Measurements from ENCODE around the gene HACD2. TPM values are rescaled to one million over a fixed set of nuclear protein-coding genes. Genes with fewer than 3 reads are reported as not detected.
A peak's percentile ranks its signal among the peaks of the same experiment; 100 is the strongest.
"Not testable (repeated sequence)": the region's sequence is repeated elsewhere in the genome, so short reads cannot be mapped to it uniquely, and the experiment has no call there.

The HACD2 gene
- polyA plus RNA-seq, 1 donor (not counting 4 experiments of a cell fraction or from before 2014, with no cell fraction given) = 124 TPM

GRCh38 chr3:123605789-123606234 lies 21.0 kb upstream of the HACD2 start:
- H3K4me3 ChIP-seq (ENCODE audit: control insufficient read depth in 2 of 3, extremely low read depth in 1 of 3, insufficient read depth in 2 of 3, low read depth in 1 of 3, low read length in 3 of 3) = no peak overlapping the region
- H3K79me2 ChIP-seq (ENCODE audit: control insufficient read depth, insufficient read depth, low read length) = peaks cover 2% of the 10 kb centered on the region
- H3K4me1 ChIP-seq (ENCODE audit: control insufficient read depth, extremely low read depth, insufficient read depth, low read length) = peaks cover 49% of the 10 kb centered on the region
- peak overlapping the region; percentile 27 for H3K4me2 ChIP-seq (ENCODE audit: control insufficient read depth, extremely low read depth, insufficient read depth, low read depth, low read length)
- H4K20me1 ChIP-seq (ENCODE audit: control insufficient read depth, extremely low read depth, insufficient read depth, low read length) = peaks cover 2% of the 10 kb centered on the region
- dilution Hi-C loops (cut with MboI; ENCODE audit: extremely low pct_ligation_motif_present, low sequenced_read_pairs) = no loop called here
- DNase-seq (ENCODE audit: low read depth, low spot score) = no peak
- TF ChIP-seq CTCF (optimal IDR thresholded peaks at IDR 0.05 in 1 of 3, IDR thresholded peaks at IDR 0.05 in 1 of 3, conservative IDR thresholded peaks at IDR 0.05 in 1 of 3; ENCODE audit: extremely low read depth in 1 of 3, insufficient read depth in 2 of 3, low read length in 3 of 3) (no peak), EZH2 (IDR thresholded peaks at IDR 0.05; ENCODE audit: low read length) (no peak)
- H3K9ac ChIP-seq (ENCODE audit: control insufficient read depth, extremely low read depth, insufficient read depth, low read length) = peak overlapping the region; percentile 30
- no peak overlapping the region for H2AFZ ChIP-seq (ENCODE audit: control insufficient read depth, low read length)
- peak overlapping the region; percentile 82 for H3K27ac ChIP-seq (ENCODE audit: control insufficient read depth, insufficient read depth, low read length)
- FAIRE-seq = peak; percentile 92
- H3K27me3 ChIP-seq (ENCODE audit: control insufficient read depth, extremely low read depth, insufficient read depth, low read length) = no peaks in the 10 kb centered on the region
- H3K36me3 ChIP-seq (ENCODE audit: control insufficient read depth in 2 of 2, extremely low read depth in 1 of 2, insufficient read depth in 2 of 2, low read length in 2 of 2) = peaks cover 3 to 4% of the 10 kb centered on the region in 2 experiments
- H3K9me1 ChIP-seq (ENCODE audit: control insufficient read depth, extremely low read depth, insufficient read depth, low read length) = no peaks in the 10 kb centered on the region
- H3K9me3 ChIP-seq (ENCODE audit: control insufficient read depth, low read depth, low read length) = no peaks in the 10 kb centered on the region

GRCh38 chr3:123603153-123603552 lies 18.3 kb upstream of the HACD2 start:
- FAIRE-seq; H3K79me2 ChIP-seq (ENCODE audit: control insufficient read depth, insufficient read depth, low read length); H3K27me3 ChIP-seq (ENCODE audit: control insufficient read depth, extremely low read depth, insufficient read depth, low read length); dilution Hi-C loops (cut with MboI; ENCODE audit: extremely low pct_ligation_motif_present, low sequenced_read_pairs); H3K27ac ChIP-seq (ENCODE audit: control insufficient read depth, insufficient read depth, low read length); H3K9me3 ChIP-seq (ENCODE audit: control insufficient read depth, low read depth, low read length); H3K9me1 ChIP-seq (ENCODE audit: control insufficient read depth, extremely low read depth, insufficient read depth, low read length); H4K20me1 ChIP-seq (ENCODE audit: control insufficient read depth, extremely low read depth, insufficient read depth, low read length); H2AFZ ChIP-seq (ENCODE audit: control insufficient read depth, low read length); H3K4me3 ChIP-seq (ENCODE audit: control insufficient read depth in 2 of 3, extremely low read depth in 1 of 3, insufficient read depth in 2 of 3, low read depth in 1 of 3, low read length in 3 of 3); H3K36me3 ChIP-seq (ENCODE audit: control insufficient read depth in 2 of 2, extremely low read depth in 1 of 2, insufficient read depth in 2 of 2, low read length in 2 of 2); DNase-seq (ENCODE audit: low read depth, low spot score); H3K9ac ChIP-seq (ENCODE audit: control insufficient read depth, extremely low read depth, insufficient read depth, low read length); H3K4me2 ChIP-seq (ENCODE audit: control insufficient read depth, extremely low read depth, insufficient read depth, low read depth, low read length): not testable (repeated sequence)
- H3K4me1 ChIP-seq (ENCODE audit: control insufficient read depth, extremely low read depth, insufficient read depth, low read length) = peaks cover 54% of the 10 kb centered on the region

GRCh38 chr3:123602325-123602724 lies 17.5 kb upstream of the HACD2 start:
- Histone ChIP-seq H3K4me1 (ENCODE audit: control insufficient read depth, extremely low read depth, insufficient read depth, low read length) (peaks cover 56% of the 10 kb centered on the region), H3K9me3 (ENCODE audit: control insufficient read depth, low read depth, low read length) (no peaks in the 10 kb centered on the region), H3K36me3 (ENCODE audit: control insufficient read depth in 2 of 2, extremely low read depth in 1 of 2, insufficient read depth in 2 of 2, low read length in 2 of 2) (peaks cover 1 to 6% of the 10 kb centered on the region in 2 experiments), H2AFZ (ENCODE audit: control insufficient read depth, low read length) (no peak overlapping the region), H4K20me1 (ENCODE audit: control insufficient read depth, extremely low read depth, insufficient read depth, low read length) (no peaks in the 10 kb centered on the region), H3K27ac (ENCODE audit: control insufficient read depth, insufficient read depth, low read length) (peak overlapping the region; percentile 66), H3K9me1 (ENCODE audit: control insufficient read depth, extremely low read depth, insufficient read depth, low read length) (no peaks in the 10 kb centered on the region), H3K4me3 (ENCODE audit: control insufficient read depth in 2 of 3, extremely low read depth in 1 of 3, insufficient read depth in 2 of 3, low read depth in 1 of 3, low read length in 3 of 3) (no peak overlapping the region), H3K79me2 (ENCODE audit: control insufficient read depth, insufficient read depth, low read length) (no peaks in the 10 kb centered on the region), H3K9ac (ENCODE audit: control insufficient read depth, extremely low read depth, insufficient read depth, low read length) (no peak overlapping the region), H3K27me3 (ENCODE audit: control insufficient read depth, extremely low read depth, insufficient read depth, low read length) (no peaks in the 10 kb centered on the region), H3K4me2 (ENCODE audit: control insufficient read depth, extremely low read depth, insufficient read depth, low read depth, low read length) (peak overlapping the region; percentile 46)
- FAIRE-seq (peak; percentile 88), DNase-seq (ENCODE audit: low read depth, low spot score) (no peak)
- TF ChIP-seq CTCF (optimal IDR thresholded peaks at IDR 0.05 in 1 of 3, IDR thresholded peaks at IDR 0.05 in 1 of 3, conservative IDR thresholded peaks at IDR 0.05 in 1 of 3; ENCODE audit: extremely low read depth in 1 of 3, insufficient read depth in 2 of 3, low read length in 3 of 3) = no peak
- no peak for TF ChIP-seq EZH2 (IDR thresholded peaks at IDR 0.05; ENCODE audit: low read length)
- dilution Hi-C loops (cut with MboI; ENCODE audit: extremely low pct_ligation_motif_present, low sequenced_read_pairs) = no loop called here

DNA sequence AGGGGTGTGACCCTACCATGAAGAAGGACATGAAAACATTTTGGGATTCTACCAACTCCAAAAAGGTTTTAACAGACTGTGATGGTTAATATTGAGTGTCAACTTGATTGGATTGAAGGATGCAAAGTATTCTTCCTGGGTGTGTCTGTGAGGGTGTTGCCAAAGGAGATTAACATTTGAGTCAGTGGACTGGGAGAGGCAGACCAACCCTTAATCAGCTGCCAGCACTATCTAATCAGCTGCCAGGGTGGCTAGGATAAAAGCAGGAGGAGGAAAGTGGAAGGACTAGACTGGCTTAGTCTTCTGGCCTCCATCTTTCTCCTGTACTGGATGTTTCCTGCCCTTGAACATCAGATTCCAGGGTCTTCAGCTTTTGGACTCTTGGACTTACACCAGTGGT lies 16.0 kb upstream of the HACD2 start:
- H3K36me3 ChIP-seq (ENCODE audit: control insufficient read depth in 2 of 2, extremely low read depth in 1 of 2, insufficient read depth in 2 of 2, low read length in 2 of 2); H3K9ac ChIP-seq (ENCODE audit: control insufficient read depth, extremely low read depth, insufficient read depth, low read length); DNase-seq (ENCODE audit: low read depth, low spot score); H3K4me3 ChIP-seq (ENCODE audit: control insufficient read depth in 2 of 3, extremely low read depth in 1 of 3, insufficient read depth in 2 of 3, low read depth in 1 of 3, low read length in 3 of 3); H2AFZ ChIP-seq (ENCODE audit: control insufficient read depth, low read length); H3K9me3 ChIP-seq (ENCODE audit: control insufficient read depth, low read depth, low read length); H3K9me1 ChIP-seq (ENCODE audit: control insufficient read depth, extremely low read depth, insufficient read depth, low read length); H4K20me1 ChIP-seq (ENCODE audit: control insufficient read depth, extremely low read depth, insufficient read depth, low read length); dilution Hi-C loops (cut with MboI; ENCODE audit: extremely low pct_ligation_motif_present, low sequenced_read_pairs); H3K27me3 ChIP-seq (ENCODE audit: control insufficient read depth, extremely low read depth, insufficient read depth, low read length); H3K79me2 ChIP-seq (ENCODE audit: control insufficient read depth, insufficient read depth, low read length): not testable (repeated sequence)
- H3K4me2 ChIP-seq (ENCODE audit: control insufficient read depth, extremely low read depth, insufficient read depth, low read depth, low read length) = peak overlapping the region; percentile 6
- peak overlapping the region; percentile 66 for H3K27ac ChIP-seq (ENCODE audit: control insufficient read depth, insufficient read depth, low read length)
- FAIRE-seq = peak; percentile 9
- H3K4me1 ChIP-seq (ENCODE audit: control insufficient read depth, extremely low read depth, insufficient read depth, low read length) = peaks cover 47% of the 10 kb centered on the region

All from keratinocyte (primary cell).